Measurements from ENCODE around the gene TPTE2. TPM values are rescaled to one million over a fixed set of nuclear protein-coding genes. Genes with fewer than 3 reads are reported as not detected.

Gene TPTE2
- total RNA-seq, 4 donors from 2014 or later: not detected

- 36 to 39% methylated on average over 17 of the region's 17 CpGs for WGBS, 2 donors (ENCODE audit: low coverage in 1 of 2)
- no peak overlapping the region for H3K4me3 ChIP-seq
- ATAC-seq: no peak
Measured at GRCh38 chr13:19586904-19587634, 25.7 kb upstream of the TPTE2 start.

DNA sequence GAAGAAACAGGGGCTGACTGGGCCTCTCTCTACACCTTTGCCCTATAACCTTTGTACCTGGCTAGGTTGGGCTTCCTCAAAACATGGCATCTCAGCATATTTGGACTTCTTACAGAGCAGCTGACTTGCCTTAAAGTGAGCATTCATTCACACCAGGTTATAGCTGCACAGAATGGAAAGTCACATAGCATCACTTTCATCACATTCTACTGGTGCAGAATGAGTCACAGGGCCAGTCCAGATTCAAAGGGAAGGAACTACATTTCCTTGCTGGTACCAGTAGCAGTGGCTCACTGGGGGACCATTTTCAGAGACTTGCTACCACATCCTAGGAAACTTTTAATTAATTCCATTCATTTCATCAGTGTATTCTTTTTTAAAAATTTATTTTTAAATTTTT, 20.3 kb upstream of the TPTE2 start:
- no peak for ATAC-seq
- TF ChIP-seq EP300 (IDR thresholded peaks at IDR 0.05) (no peak), POLR2A (IDR thresholded peaks at IDR 0.05) (no peak), CTCF (IDR thresholded peaks at IDR 0.05) (no peak)
- H3K27ac ChIP-seq: no peak overlapping the region
- H3K27me3 ChIP-seq: no peaks in the 10 kb centered on the region
- H3K36me3 ChIP-seq: no peaks in the 10 kb centered on the region
- H3K4me3 ChIP-seq: no peak overlapping the region
- no peaks in the 10 kb centered on the region for H3K4me1 ChIP-seq
- H3K9me3 ChIP-seq: no peaks in the 10 kb centered on the region

More at GRCh38 chr13:19586904-19587634, 25.7 kb upstream of the TPTE2 start:
- H3K36me3 ChIP-seq: no peaks in the 10 kb centered on the region
- no peaks in the 10 kb centered on the region for H3K4me1 ChIP-seq
- no peaks in the 10 kb centered on the region for H3K9me3 ChIP-seq
- TF ChIP-seq CTCF (IDR thresholded peaks at IDR 0.05): no peak
- TF ChIP-seq POLR2AphosphoS5 (IDR thresholded peaks at IDR 0.05): no peak
- TF ChIP-seq POLR2A (IDR thresholded peaks at IDR 0.05): no peak
- TF ChIP-seq EP300 (IDR thresholded peaks at IDR 0.05): no peak
- no peak overlapping the region for H3K27ac ChIP-seq
- peaks cover 9% of the 10 kb centered on the region for H3K27me3 ChIP-seq

- Histone ChIP-seq H3K27ac (no peak overlapping the region), H3K4me3 (no peak overlapping the region), H3K9me3 (no peaks in the 10 kb centered on the region), H3K36me3 (no peaks in the 10 kb centered on the region), H3K4me1 (no peaks in the 10 kb centered on the region), H3K27me3 (no peaks in the 10 kb centered on the region)
- WGBS, 2 donors (ENCODE audit: low coverage in 1 of 2): 58 to 62% methylated on average over 2 of the region's 2 CpGs
- TF ChIP-seq EP300 (IDR thresholded peaks at IDR 0.05): no peak
- no peak for TF ChIP-seq CTCF (IDR thresholded peaks at IDR 0.05)
- TF ChIP-seq POLR2AphosphoS5 (IDR thresholded peaks at IDR 0.05): no peak
- TF ChIP-seq POLR2A (IDR thresholded peaks at IDR 0.05): no peak
- ATAC-seq: no peak
Measured at GRCh38 chr13:19575230-19575629, 13.9 kb upstream of the TPTE2 start.

DNA sequence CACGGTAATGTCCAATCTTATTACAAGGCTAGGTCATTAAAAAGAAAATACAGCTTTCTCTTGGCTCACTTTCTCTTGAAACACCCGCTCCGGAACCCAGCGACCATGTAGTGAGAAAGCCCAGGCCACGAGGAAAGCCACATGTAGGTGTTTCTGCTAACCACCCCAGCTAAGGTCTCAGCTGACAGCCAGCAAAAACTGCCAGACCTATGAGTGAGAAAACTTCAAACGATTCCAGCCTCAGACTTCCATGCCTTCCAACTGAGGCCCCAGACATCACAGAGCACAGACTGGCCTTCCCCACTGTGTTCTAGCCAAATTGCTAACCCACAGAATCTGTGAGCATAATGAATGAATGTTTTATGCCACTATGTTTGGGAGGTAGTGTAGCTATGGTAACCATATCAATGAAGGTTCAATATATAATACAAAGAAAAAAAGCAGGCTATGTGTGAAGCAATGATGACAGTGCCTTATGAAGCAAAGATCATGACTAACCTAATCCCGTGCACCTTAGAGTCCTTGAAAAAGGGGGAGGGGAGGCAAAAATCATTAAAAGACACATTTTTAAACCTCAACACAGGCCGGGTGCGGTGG, 11.9 kb upstream of the TPTE2 start:
- no peak for ATAC-seq
- Histone ChIP-seq H3K36me3 (no peaks in the 10 kb centered on the region), H3K27ac (no peak overlapping the region), H3K27me3 (no peaks in the 10 kb centered on the region), H3K4me1 (no peaks in the 10 kb centered on the region), H3K9me3 (no peaks in the 10 kb centered on the region), H3K4me3 (no peak overlapping the region)
- no peak for TF ChIP-seq EP300 (IDR thresholded peaks at IDR 0.05)
- TF ChIP-seq POLR2A (IDR thresholded peaks at IDR 0.05): no peak
- no peak for TF ChIP-seq POLR2AphosphoS5 (IDR thresholded peaks at IDR 0.05)
- no peak for TF ChIP-seq CTCF (IDR thresholded peaks at IDR 0.05)
- WGBS, 2 donors (ENCODE audit: low coverage in 1 of 2): 77 to 83% methylated on average over 4 to 8 of the region's 9 CpGs

GRCh38 chr13:19572280-19572679, 10.9 kb upstream of the TPTE2 start:
- TF ChIP-seq CTCF (IDR thresholded peaks at IDR 0.05): no peak
- no peak for TF ChIP-seq POLR2AphosphoS5 (IDR thresholded peaks at IDR 0.05)
- TF ChIP-seq POLR2A (IDR thresholded peaks at IDR 0.05): no peak
- TF ChIP-seq EP300 (IDR thresholded peaks at IDR 0.05): no peak
- no peaks in the 10 kb centered on the region for H3K4me1 ChIP-seq
- 75 to 100% methylated on average over 1 to 4 of the region's 4 CpGs for WGBS, 2 donors (ENCODE audit: low coverage in 1 of 2)

More at GRCh38 chr13:19572280-19572679, 10.9 kb upstream of the TPTE2 start:
- H3K9me3 ChIP-seq: no peaks in the 10 kb centered on the region
- no peak overlapping the region for H3K4me3 ChIP-seq
- no peaks in the 10 kb centered on the region for H3K36me3 ChIP-seq
- H3K27me3 ChIP-seq: no peaks in the 10 kb centered on the region
- no peak for ATAC-seq
- no peak overlapping the region for H3K27ac ChIP-seq
